Astrocyte of the spinal cord (primary cell): Measurements from ENCODE around the gene RIOK2.

Source experiments
- DNase-seq: peaks from one replicate; pipeline ENCODE4 v3.0.0; 2011; ENCODE audit warnings: low read depth, low spot score
- H3K4me3 ChIP-seq: 2 replicates; pipeline ENCODE4 v1.5.1; 2011; ENCODE audit warnings: low read depth, mild to moderate bottlenecking, low read length, moderate library complexity
- CTCF ChIP-seq: IDR thresholded peaks from 2 replicates; pipeline ENCODE4 v1.5.1; 2012; ENCODE audit warnings: low read depth, mild to moderate bottlenecking, low read length, inconsistent platforms
- in situ Hi-C: cut with HindIII; loops from 2 replicates; pipeline ENCODE4 v1.10.0; 2017; ENCODE audit warnings: low sequenced_read_pairs

Gene RIOK2

GRCh38 chr5:97133101-97133500, 49.9 kb downstream of the RIOK2 start:
- TF ChIP-seq CTCF, result no peak
- H3K4me3 ChIP-seq, result no peak overlapping the region
- in situ Hi-C loops, result no loop called here
- DNase-seq, result no peak

GRCh38 chr5:97131921-97132320, 51.1 kb downstream of the RIOK2 start:
- no peak for DNase-seq
- no peak overlapping the region for H3K4me3 ChIP-seq
- TF ChIP-seq CTCF, result no peak
- in situ Hi-C loops, result no loop called here

- no peak overlapping the region for H3K4me3 ChIP-seq
- peak; percentile 72 for DNase-seq
- TF ChIP-seq CTCF, result no peak
- in situ Hi-C loops, result no loop called here
These were observed 51.8 kb downstream of the RIOK2 start for GRCh38 chr5:97131139-97131710.

GRCh38 chr5:97127727-97128126, 55.3 kb downstream of the RIOK2 start:
- H3K4me3 ChIP-seq, result no peak overlapping the region
- in situ Hi-C loops, result no loop called here
- no peak for TF ChIP-seq CTCF
- DNase-seq, result no peak

GRCh38 chr5:97125125-97125683, 57.8 kb downstream of the RIOK2 start:
- no peak for TF ChIP-seq CTCF
- no peak for DNase-seq
- H3K4me3 ChIP-seq, result no peak overlapping the region
- in situ Hi-C loops, result no loop called here

GRCh38 chr5:97124335-97124734, 58.7 kb downstream of the RIOK2 start:
- no peak for DNase-seq
- no peak overlapping the region for H3K4me3 ChIP-seq
- in situ Hi-C loops, result no loop called here
- TF ChIP-seq CTCF, result no peak

- no peak for TF ChIP-seq CTCF
- no peak for DNase-seq
- H3K4me3 ChIP-seq, result no peak overlapping the region
- in situ Hi-C loops, result no loop called here
These were observed 61.2 kb downstream of the RIOK2 start for GRCh38 chr5:97121848-97122247.
